GM19452 (cell line): Measurements from ENCODE around the gene PRR23E.

ENCODE experiments used
- ATAC-seq: cut with Tn5 transposase; IDR thresholded peaks from one replicate; pipeline ENCODE4 v1.9.1; 2021; ENCODE audit not compliant: unreplicated experiment

Gene PRR23E, protein sequence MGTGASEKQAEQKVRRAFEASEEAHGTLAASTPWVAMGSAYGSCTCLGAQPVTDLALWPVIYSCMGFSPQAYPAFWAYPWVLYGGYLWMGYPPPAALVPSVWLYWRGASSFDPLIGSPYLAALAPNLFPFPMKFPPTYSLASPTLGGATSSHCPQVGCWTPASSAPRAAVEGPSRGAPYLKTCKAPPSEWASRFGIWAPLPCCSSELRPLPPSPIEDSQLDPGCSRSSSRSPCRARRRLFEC

DNA sequence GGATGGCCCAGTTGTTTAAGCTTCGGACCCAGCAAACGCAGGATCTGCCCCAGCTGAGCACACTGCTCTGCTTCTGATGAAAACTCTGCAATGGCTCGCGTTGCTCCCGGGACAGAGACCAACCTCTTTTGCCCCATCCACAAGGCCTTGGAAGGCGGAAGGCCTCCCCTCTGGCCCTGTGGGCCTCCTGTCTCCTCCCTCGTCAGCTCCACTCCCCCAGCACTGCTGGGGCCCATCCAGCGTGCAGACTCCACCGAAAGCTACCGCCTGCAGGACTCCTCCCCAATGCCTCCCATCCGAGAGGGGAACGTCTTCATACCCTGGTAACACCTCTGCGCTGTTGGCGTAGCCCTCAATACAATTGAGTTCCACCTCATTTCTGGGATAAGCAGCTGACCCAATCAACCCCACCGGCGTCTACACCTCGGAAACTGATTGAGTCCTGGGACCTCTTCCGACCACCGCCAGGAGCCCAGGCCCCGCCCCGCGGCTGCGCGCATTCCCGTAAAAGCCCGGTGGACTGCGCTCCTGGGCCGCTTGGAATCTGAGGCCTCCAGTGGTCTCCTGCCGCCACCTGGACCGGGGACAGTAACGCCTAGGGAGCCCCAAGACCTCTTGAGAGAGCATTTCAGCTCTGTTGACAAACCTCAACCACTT lies at the start of gene PRR23E:
Gene PRR23E, plus strand, starts transcription at position 556 of the 657 bp plus-strand sequence. CDS start 3,555 bp downstream, outside the sequence.
- no peak for ATAC-seq

DNA sequence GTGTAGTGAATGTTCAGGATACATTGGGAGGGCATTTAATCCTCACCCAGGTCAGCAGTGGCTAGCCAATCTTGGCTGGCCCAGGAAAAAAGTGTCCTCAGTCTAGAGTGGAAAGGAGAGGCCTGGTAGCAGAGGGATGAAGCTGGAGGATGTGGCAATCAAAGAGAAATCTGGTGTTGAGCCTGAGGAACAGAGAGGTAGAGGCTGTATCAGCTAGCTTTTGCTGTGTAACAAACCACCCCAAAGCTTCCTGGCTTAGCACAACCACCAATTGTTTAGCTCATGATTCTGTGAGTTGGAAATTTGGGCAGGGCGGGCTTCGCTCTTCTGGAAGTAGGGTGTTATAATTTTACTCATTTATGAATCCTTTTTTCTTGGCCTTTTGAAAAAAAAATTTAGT lies 49.8 kb upstream of the PRR23E start:
- no peak for ATAC-seq

DNA sequence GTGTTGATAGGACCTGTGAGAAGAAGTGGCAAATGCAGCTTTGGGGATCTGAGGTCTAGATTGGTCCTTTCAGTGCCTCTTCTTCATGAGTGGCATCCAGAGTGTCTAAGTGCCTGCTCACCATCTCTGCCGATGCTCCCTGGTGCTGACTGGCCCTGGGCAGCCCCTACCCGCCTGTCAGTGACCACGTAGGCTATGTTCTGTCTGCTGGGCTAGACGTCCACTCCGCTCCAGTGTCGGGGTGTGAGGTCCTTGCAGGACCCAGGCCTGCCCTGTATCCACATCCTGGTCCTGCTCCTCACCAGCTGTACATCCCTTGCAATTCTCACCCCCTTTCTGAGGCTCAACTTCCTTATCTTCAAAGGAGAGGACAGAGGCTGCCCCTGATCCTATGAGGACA lies 48.3 kb upstream of the PRR23E start:
- ATAC-seq, result no peak

DNA sequence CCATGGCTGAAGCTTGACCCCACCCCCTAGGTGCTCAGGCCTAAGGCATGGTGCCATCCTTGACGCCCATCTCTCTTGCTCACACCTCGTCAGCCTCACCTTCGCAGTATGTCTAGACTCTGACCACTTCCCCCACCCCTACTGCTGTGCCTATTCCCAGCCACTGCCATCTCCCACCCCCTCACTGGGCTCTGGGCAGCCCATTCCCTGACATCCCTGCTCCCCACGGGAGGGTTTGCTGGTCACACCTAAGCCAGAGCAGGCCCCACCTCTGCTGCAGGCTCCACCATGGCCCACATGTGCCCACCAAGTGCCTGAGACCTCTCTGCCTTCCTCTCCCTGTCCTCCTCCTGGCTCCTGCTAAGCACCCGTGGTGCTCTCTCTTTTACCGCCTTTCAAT lies 47.7 kb upstream of the PRR23E start:
- ATAC-seq, result no peak

DNA sequence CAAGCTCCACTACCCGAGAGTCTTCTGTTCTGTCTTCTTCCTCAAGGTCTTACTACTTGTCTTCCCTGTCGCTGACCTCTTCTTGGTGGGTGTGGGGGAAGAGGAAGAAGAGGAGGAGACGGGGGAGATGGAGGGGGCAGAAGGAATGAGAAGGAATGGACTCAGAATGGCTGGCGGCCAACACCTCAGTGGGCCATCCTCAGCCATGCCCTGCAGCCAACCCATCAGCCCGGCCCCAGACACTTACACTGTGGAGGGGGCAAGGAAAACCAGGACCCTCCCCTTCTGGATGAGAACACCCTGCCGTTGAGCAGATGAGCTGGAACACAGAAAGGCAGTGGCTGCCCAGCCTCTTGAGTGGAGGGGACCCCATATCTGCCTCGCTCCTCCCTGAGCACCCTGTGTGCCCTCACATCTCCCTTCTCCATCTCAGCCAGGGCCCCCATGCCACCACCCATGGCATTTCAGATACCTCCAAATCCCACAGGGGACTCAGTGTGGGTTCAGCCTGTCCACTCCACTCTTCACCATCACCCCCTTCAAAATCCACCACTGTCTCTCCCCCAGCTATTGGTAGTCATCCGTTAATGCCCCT lies 45.5 kb upstream of the PRR23E start:
- no peak for ATAC-seq

DNA sequence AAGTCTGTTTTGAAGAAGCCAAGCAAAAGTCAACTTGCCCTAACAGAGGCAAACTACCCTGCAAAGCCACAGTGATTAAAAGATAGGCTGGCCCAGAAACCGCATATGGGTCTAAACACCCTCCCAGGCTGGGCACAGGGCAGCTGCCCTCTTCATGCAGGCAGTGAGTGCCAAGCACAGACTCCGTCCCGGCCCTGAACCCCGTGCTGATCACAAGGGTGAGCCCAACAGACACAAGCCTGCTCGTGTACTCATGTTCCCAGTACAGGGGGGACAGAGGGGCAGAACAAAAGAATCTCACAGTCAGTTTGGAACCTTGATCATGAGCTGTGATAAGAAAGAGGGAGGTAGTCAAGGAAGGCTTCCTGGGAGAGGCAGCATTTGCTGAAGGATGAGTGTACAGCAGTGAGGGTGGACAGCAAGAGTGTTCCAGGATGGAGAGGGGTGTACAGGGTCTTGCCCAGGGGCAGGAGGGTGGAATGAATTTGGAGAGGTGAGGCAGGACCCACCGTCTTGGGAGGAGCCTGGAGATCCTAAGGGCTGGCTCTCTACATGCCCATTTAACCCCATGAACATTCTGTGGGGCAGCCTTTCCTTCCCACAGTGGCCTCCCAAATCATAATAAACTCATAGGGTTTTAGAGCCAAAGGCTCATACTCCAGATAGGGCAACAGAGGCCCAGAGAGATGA lies 43.2 kb upstream of the PRR23E start:
- no peak for ATAC-seq

DNA sequence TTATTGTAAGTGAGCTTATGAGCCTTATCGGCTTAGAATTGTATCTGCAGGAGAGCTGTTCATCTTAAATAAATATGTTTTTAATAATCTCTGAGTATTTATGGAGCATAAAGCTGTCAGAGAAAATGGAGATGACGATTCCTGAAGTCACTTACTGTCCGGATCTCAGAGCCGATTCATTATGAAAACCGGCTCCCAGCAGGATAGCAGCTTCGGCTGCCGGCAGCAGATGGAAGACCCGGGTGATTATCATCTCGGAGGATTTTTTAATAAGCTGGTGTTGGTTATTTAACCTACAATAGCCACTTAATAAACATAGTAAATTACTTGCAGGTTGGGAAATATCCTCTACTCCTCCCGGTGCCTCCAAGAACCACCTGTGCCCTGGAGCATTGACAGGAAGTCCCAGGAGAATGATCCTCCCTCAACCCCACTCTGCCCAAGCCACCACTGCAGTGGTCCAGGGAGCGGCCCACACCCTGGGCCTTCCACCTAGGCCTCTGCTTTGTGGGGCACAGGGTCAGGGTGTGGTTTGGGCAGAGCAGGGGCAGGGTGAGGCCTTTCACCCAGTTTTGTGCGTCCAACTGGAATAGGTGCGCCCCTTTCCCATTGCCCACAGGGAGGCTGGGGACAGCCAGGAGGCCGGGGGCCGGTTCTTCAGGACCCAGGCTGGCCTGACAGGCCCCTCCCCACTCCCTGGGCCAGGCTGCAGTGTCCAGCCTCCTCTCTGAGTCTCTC lies 42.2 kb upstream of the PRR23E start:
- ATAC-seq, result no peak

DNA sequence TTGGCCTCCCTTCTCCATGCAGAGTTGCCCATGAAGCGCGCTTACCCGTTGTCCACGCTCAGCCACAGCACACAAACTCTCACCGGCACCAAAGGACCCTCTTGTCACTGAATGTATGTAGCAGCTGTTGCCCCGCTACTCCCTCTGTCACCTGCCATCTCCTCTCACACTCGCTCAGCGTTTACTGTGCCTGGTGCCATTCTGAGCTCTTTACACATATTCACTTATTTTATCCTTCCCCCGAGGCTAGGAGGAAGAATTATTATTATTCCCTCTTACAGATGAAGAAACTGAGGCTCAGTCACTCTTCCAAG lies 41.7 kb upstream of the PRR23E start:
- no peak for ATAC-seq

DNA sequence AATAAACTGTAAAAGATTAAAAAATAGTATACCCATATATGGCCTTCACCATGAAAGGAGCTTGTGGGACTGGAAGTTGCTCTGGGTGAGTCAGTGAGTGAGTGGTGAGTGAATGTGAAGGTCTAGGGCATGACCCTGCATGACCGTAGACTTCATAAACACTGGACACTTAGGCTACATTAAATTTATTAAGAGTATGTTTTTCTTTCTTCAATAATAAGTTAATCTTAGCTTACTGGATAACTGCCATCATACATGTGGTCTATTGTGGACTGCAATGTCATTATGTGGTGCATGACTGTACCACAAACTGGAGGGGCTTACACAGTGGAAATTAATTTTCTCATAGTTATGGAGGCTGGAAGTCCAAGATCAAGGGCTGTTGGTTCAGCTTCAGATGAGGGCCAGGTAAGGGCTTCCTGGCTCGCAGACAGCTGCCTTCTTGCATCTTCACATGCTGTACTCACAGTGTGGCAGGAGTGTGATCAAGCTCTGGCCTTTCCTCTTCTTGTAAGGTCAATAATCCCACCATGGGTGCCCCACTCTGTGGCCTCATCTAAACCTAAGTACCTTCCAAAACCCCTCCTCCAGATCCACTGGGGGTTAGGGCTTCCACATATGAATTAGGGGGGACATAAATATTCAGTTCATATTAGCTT lies 40.8 kb upstream of the PRR23E start:
- ATAC-seq, result no peak

DNA sequence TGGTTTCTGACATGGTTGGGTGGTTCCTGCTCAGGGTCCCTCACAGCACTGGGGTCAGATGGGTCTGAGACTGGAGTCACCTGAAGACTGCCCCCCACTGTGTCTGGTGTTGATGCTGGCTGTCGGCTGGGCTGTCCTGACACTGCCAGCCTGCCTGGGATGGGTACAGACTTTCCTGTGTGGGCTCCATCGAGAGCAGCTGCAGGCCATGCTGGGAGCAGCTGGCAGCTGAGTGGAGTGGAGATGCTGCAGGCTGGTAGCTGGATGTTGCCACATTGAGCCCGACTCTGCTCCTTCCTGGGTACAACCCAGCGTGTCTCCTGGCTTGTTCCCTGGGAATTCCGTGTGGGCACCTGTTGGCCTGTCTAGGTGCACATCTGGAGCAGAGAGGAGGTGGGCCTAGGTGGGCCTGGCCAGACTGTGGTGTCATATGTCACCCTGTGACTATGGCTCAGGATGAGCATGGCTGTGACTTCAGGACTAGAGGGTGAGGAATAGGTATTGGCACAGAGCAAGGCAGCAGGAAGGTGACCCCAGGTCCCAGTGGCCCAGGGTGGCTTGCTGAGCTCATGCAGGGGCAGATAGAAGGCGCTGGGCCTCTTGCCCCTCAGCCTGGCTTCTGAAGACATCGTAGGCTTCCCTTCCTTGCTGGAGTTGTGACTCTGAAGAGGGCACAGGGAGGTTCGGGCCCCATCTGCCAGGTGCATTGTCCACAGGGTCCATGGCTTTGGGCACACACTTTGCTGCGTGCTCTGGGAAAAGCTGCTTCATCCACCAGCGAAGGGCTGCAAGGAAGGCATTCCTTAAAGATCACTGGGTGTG lies 40.0 kb upstream of the PRR23E start:
- no peak for ATAC-seq

DNA sequence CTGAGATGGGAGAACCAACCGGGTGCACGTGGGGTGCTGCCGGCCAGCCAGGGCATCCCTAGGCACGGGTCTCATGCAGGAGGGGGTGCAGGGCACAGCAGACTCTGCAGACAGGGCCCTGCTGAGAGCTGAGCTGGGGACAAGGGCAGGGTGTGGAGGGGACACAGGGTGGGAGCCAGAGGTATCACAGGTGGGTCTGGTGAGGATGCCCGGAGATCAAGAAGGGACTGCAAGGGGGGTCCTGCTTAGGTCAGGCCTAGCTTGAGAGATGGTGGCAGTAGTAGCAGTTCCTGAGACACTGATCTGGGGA lies 39.5 kb upstream of the PRR23E start:
- ATAC-seq, result no peak

DNA sequence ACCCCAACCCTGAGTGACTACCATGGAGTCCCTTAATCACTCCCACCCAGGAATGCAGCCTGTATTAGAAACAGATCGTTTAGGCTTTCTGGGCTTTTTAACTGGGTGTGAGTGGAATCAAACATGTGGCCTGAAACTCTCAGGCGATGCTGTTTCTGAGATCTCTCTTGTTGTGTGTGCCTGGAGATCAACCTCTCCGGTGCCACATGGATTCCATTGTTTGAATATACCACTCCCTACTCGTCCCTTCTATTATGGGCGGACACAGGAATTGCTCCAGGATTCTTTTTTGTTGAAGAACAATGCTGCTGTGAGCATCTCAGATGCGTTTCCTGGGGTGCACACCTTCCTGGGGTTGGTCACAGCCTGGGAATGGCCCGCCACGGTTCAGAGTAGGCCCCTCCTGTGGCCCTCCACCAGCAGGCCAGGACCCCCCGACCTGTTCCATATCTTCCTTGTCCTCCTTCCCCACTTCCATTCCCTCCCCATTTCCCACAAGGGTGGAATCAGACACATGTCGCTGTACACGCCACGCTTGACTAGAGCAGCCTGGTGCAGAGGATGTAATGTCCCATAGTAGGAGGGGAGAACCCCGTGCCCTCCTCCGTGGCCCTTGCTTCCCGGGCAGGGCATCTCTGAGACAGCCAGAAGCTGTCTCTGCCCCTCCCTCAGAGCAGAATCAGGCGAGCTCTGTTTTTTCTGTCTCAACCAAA lies 36.4 kb upstream of the PRR23E start:
- no peak for ATAC-seq

DNA sequence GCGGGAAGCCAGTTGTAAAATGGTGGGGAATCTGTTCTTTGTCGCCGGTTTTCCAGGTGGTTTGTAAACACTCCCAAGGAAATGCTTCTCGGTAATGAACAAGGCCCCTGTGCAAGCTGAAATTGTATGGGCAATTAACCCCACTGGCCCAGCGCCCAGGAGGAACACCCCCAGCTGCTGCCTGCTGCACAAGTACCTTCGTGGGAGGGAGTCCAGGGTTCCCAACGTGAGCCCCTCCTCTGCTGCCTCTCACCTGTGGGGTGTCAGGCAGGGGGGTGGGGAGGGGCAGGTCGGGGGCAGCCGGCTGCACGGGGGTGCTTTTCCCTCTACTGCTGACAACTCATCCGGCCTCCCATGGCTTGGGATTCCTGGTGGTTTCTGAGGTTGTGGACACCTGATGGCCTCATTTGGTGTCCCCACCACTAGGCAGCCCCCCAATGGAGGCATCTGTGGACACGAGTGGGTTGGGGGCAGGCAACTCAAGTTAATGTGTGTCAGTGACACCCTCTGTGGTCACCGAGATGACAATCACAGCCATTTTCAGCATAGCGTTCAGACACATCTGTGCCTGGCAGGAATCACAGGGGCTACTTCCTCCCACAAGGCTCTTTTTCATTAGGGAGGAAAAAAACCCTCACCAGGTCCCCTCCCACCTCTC lies 35.6 kb upstream of the PRR23E start:
- ATAC-seq, result no peak

DNA sequence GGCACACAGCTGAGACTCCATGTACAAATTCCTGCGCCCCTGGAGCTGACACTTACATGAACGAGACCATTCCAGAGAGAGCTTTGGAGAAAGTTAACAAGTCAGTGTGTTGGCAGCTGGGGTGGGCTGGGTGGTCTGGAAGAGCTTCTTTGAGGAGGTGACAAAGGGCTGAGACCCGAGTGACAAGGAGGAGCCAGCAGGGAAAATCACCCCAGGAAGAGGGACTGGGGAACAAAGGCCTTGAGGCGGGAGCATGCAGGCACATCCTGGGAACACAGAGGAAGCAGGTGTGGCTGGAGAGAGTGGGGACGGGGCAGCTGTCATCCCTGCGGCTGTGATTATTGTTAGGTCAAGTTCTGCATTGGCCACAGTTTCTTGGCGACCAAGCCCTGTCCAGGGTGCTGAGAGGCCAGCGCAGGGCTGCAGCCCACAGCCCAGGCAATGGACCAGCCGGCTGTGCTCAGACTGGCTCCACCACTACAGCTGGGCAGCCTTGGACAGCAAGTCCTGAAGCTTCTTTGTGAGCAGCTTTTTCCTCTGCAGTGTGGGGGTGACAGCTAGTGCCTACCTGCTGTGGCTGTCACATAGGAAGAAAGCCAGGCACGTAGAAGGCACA lies 34.2 kb upstream of the PRR23E start:
- no peak for ATAC-seq

DNA sequence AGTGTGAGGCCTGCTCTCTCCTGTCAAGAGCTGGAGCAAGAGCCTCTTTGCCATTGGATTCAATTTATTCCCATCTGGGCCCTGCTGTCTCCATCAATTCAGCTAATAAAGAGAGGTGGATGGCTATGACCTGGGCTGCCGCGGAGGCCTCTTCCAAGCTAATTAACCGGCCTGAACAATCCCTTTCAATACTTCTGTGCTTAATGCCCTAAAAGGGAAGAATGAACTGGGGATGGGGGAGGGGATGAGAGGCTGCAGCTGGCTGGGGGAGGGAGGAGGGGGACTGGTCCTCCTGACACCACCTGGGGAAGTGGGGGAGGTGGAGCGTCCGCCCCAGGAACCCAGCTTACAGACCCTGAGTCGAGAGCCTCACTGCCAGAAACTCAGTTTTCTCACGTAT lies 33.4 kb upstream of the PRR23E start:
- no peak for ATAC-seq

DNA sequence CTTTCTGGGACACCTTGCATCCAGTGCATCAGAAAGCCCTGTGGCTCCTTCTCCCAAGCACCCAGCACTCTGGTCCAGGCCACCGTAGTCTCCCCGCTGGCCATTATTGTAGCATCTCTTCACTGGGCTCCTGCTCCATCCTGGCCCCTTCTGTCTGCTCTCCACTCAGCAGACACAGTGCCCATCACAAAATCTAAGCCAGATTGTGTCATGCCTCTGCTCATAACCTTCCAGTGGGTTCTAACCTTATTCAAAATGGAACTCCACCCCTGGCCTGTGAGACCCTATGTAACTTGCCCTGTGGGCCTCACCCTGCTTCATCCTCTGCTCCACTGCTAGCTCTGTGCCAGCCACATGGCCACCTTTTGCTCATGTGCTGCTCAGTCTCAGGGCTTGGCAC lies 31.7 kb upstream of the PRR23E start:
- no peak for ATAC-seq

DNA sequence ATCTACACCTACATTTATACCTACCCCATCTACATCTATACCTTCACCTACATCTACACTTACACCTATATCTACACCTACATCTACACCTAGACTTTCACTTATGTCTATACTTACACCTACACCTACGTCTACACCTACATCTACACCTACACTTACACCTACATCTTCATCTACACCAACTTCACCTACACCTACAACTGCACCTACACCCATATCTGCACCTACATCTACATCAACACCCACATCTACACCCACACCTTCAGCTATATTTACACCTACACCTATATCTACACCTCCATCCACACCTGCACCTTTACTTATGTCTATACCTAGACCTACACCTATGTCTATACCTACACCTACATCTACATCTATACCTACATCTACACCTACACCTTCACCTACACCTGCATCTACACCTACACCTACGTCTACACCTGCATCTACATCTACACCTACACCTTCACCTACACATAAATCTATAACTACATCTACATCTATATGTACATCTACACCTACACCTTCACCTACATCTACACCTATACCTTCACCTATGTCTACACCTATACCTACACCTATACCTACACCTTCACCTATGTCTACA lies 30.9 kb upstream of the PRR23E start:
- no peak for ATAC-seq

DNA sequence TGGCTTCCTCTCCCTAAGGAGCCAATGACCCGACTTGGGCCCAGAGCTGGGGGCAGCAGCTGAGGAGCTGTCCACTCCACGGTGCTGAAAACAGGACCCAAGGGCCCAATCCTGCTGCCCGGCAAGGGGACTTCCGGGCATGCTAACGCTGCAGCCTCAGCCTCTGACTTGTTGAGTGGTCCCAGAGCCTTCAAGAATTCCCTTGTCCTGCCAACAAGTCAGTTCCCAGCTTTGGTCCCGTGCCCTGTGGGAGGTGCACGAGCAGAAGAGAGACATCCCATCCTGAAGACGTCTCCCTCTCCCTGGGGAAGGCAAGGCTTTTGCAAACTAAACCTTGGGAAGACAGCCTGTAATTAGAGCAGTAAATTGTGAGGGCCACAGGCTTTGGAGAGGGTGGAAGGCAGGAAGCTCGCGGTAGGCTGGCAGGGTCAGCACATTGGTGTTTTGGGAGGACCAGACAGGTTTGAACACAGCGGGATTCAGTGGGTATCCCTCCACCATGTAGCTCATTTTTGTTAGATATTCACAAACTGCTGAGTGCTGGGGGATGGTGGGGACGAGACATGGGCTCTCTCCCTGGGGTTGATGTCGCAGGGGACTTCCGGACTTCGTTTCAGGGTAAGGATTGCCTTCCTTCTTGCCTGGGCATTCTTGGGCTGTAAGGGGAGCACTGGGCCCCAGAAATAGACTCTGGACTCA lies 29.8 kb upstream of the PRR23E start:
- no peak for ATAC-seq
